Putamen (tissue), 1 donor: ENCODE measurements around the gene RABL3.
"Not testable (repeated sequence)": the region's sequence is repeated elsewhere in the genome, so short reads cannot be mapped to it uniquely, and the experiment has no call there.

Experiments used
- DNase-seq: peaks from one replicate; pipeline ENCODE4 v3.0.0-alpha.2; 2016; ENCODE audit warnings: low spot score

RABL3 gene

GRCh38 chr3:120745466-120745865, 3.1 kb upstream of the RABL3 start:
- no peak for DNase-seq

- DNase-seq: no peak
These were observed 1.4 kb upstream of the RABL3 start for GRCh38 chr3:120743556-120744195.

GRCh38 chr3:120742849-120743365, 591 bp upstream of the RABL3 start:
- no peak for DNase-seq

GRCh38 chr3:120741837-120742197, 499 bp downstream of the RABL3 start:
- DNase-seq: no peak

- DNase-seq: no peak
These were observed 996 bp downstream of the RABL3 start for GRCh38 chr3:120741320-120741719.

GRCh38 chr3:120738006-120738405, 4.3 kb downstream of the RABL3 start:
- not testable (repeated sequence) for DNase-seq

GRCh38 chr3:120730576-120731542, 11.5 kb downstream of the RABL3 start:
- DNase-seq: no peak

- DNase-seq: no peak
These were observed 15.5 kb downstream of the RABL3 start for GRCh38 chr3:120726791-120727190.

- not testable (repeated sequence) for DNase-seq
These were observed 23.0 kb downstream of the RABL3 start for GRCh38 chr3:120719167-120719834.

- DNase-seq: no peak
These were observed 29.1 kb downstream of the RABL3 start for GRCh38 chr3:120713262-120713661.

GRCh38 chr3:120710369-120710768, 31.9 kb downstream of the RABL3 start:
- DNase-seq: no peak

GRCh38 chr3:120708408-120708807, 33.9 kb downstream of the RABL3 start:
- DNase-seq: no peak

GRCh38 chr3:120706950-120707349, 35.4 kb downstream of the RABL3 start:
- DNase-seq: no peak

- no peak for DNase-seq
These were observed 36.3 kb downstream of the RABL3 start for GRCh38 chr3:120705884-120706582.

- no peak for DNase-seq
These were observed 43.0 kb downstream of the RABL3 start for GRCh38 chr3:120699333-120699732.

- no peak for DNase-seq
These were observed 48.7 kb downstream of the RABL3 start for GRCh38 chr3:120693439-120694171.

GRCh38 chr3:120689395-120689794, 52.9 kb downstream of the RABL3 start:
- no peak for DNase-seq

- DNase-seq: no peak
These were observed 54.2 kb downstream of the RABL3 start for GRCh38 chr3:120688121-120688520.

GRCh38 chr3:120685411-120685810, 56.9 kb downstream of the RABL3 start:
- no peak for DNase-seq

- DNase-seq: no peak
These were observed 57.4 kb downstream of the RABL3 start for GRCh38 chr3:120684896-120685295.

GRCh38 chr3:120683671-120684301, 58.5 kb downstream of the RABL3 start:
- DNase-seq: no peak
